Measurements from ENCODE around the gene FBXO45. TPM values are rescaled to one million over a fixed set of nuclear protein-coding genes. Genes with fewer than 3 reads are reported as not detected.

Gene FBXO45
- total RNA-seq, 4 donors from 2014 or later = 6.6 to 19.9 (median 12.9) TPM

DNA sequence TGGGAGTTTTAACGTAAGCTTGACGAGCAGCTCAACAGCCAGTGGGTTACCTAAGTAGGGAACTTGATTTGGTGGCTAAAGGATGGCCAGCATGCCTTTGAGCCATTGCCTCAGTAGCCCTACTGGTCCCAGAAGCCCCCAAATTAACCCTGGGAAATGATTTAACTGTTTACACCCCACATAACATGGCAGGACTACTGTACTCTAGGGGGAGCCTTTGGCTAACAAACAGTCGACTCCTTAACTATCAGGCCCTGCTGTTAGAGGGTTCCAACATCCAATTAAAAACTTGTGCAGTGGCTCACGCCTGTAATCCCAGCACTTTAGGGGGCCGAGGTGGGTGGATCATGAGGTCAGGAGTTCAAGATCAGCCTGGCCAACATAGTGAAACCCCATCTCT is 43.9 kb upstream of the FBXO45 start:
- Histone ChIP-seq H3K4me1 (peaks cover 5 to 21% (median 12%) of the 10 kb centered on the region in 3 donors), H3K27me3 (no peaks in the 10 kb centered on the region), H3K4me3 (no peak overlapping the region), H3K27ac (no peak overlapping the region), H3K9me3 (peaks cover 0 to 17% (median 14%) of the 10 kb centered on the region in 3 donors), H3K36me3 (no peaks in the 10 kb centered on the region)
- WGBS, 2 donors = 59 to 61% methylated on average over 4 to 5 of the region's 5 CpGs
- TF ChIP-seq, protein P1, sequence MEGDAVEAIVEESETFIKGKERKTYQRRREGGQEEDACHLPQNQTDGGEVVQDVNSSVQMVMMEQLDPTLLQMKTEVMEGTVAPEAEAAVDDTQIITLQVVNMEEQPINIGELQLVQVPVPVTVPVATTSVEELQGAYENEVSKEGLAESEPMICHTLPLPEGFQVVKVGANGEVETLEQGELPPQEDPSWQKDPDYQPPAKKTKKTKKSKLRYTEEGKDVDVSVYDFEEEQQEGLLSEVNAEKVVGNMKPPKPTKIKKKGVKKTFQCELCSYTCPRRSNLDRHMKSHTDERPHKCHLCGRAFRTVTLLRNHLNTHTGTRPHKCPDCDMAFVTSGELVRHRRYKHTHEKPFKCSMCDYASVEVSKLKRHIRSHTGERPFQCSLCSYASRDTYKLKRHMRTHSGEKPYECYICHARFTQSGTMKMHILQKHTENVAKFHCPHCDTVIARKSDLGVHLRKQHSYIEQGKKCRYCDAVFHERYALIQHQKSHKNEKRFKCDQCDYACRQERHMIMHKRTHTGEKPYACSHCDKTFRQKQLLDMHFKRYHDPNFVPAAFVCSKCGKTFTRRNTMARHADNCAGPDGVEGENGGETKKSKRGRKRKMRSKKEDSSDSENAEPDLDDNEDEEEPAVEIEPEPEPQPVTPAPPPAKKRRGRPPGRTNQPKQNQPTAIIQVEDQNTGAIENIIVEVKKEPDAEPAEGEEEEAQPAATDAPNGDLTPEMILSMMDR (IDR thresholded peaks at IDR 0.05) = peak in 1 of 6 experiments; percentile 45
- no peak for TF ChIP-seq POLR2A (IDR thresholded peaks at IDR 0.05)
- intact Hi-C loops (cut with DNase I) = no loop called here
- no peak for DNase-seq

DNA sequence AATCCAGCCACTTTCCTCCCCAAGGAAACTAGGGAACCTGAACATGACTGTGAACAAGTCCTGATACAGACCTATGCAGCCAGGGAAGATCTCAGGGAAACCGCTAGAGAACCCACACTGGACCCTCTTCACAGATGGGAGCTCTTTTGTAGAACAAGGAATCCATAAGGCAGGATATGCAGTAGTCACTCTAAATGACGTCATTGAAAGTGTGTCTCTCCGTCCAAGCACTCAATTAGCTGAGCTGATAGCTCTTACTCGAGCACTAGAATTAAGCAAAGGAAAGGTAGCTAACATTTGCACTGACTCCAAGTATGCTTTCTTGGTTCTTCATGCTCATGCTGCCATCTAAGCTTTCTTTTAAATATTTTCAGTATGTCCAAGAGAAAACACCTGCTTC is 43.3 kb upstream of the FBXO45 start:
- no peak for TF ChIP-seq POLR2A (IDR thresholded peaks at IDR 0.05)
- TF ChIP-seq, protein P1 (IDR thresholded peaks at IDR 0.05) = no peak
- DNase-seq = no peak
- Histone ChIP-seq H3K9me3 (peaks cover 0 to 11% (median 8%) of the 10 kb centered on the region in 3 donors), H3K4me3 (no peak overlapping the region), H3K27me3 (no peaks in the 10 kb centered on the region), H3K27ac (no peak overlapping the region), H3K36me3 (no peaks in the 10 kb centered on the region), H3K4me1 (peaks cover 5 to 21% (median 12%) of the 10 kb centered on the region in 3 donors)
- intact Hi-C loops (cut with DNase I) = no loop called here
- 88 to 92% methylated on average over 4 of the region's 4 CpGs for WGBS, 2 donors

DNA sequence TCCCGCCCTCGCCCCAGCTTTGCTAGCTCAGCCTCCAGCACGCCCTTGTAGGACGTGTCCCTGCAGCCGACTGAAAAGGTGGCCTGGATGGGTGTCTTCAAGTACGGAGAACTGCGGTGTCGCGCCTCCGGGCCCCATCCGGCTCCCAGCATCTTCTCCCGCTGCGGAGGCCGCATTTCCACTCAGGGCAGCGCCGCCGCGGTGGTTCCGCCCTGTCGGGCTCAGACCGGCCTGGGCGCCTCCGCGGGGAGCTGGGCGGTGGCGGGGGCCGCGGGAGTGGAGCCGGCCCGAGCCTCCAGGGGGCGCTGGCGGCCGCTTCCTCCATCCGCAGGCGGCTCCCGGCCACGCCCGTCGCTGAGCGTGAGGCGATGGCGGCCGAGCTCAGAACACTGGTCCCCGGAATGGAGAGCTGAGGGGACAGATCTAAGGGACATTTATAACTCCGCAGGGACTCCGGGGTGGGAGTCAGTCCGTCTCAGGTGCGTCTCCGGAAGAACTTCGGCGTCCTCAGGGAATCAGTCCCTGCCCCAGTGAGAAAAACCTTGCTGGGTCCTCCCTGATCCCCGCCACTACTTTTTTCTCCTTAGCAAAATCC is 39.7 kb upstream of the FBXO45 start:
- TF ChIP-seq, protein P1 (IDR thresholded peaks at IDR 0.05) = peak; percentile 78 to 94 (median 87)
- TF ChIP-seq POLR2A (IDR thresholded peaks at IDR 0.05) = no peak
- intact Hi-C loops (cut with DNase I) = no loop called here
- H3K36me3 ChIP-seq = no peaks in the 10 kb centered on the region
- peaks cover 5 to 21% (median 12%) of the 10 kb centered on the region in 3 donors for H3K4me1 ChIP-seq
- 25% methylated on average over 13 of the region's 52 CpGs; no CpG with 5 or more reads in 1 of the 2 donors for WGBS, 2 donors
- no peaks in the 10 kb centered on the region for H3K27me3 ChIP-seq
- no peak for DNase-seq
- peak overlapping the region; percentile 12 to 64 (median 46) for H3K4me3 ChIP-seq
- H3K9me3 ChIP-seq = no peaks in the 10 kb centered on the region
- peak overlapping the region; percentile 24 to 81 (median 67) for H3K27ac ChIP-seq

DNA sequence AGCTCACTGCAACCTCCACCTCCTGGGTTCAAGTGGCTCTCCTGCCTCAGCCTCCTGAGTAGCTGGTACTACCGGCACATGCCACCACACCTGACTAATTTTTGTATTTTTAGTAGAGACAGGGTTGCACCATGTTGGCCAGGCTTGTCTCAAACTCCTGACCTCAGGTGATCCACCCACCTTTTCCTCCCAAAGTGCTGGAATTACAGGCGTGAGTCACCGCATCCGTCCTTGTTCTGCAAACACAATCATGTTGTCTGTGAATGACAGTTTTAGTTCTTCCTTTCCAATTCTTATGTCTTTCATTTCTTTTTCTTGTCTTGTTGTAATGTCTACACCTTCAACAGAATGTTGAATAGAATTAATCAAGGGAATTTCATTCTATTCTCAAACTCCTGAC is 37.0 kb upstream of the FBXO45 start:
- Histone ChIP-seq H3K27ac (no peak overlapping the region), H3K9me3 (no peaks in the 10 kb centered on the region), H3K27me3 (no peaks in the 10 kb centered on the region), H3K4me1 (peaks cover 5 to 21% (median 12%) of the 10 kb centered on the region in 3 donors), H3K36me3 (no peaks in the 10 kb centered on the region), H3K4me3 (no peak overlapping the region)
- TF ChIP-seq POLR2A (IDR thresholded peaks at IDR 0.05) = no peak
- intact Hi-C loops (cut with DNase I) = no loop called here
- 30 to 41% methylated on average over 4 of the region's 4 CpGs for WGBS, 2 donors
- no peak for DNase-seq

DNA sequence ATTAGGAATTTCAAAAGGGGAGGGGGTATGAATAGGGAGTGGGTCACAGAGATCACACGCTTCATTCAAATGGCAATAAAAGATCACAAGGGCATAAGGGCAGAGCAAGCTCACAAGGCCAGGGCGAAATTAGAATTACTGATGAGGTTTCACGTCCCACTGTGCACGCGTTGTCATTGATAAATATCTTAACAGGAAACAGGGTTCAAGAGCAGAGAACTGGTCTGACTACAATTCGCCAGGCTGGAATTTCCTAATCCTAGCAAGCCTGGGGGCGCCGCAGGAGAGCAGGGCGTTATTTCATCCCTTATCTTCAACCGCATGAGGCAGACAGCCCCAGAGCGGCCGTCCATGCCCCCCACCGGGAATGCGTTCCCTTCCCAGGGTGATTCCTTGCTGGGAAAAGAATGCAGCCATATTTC is 35.2 kb upstream of the FBXO45 start:
- H3K4me1 ChIP-seq = peaks cover 7 to 23% (median 7%) of the 10 kb centered on the region in 3 donors
- no peak for TF ChIP-seq POLR2A (IDR thresholded peaks at IDR 0.05)
- TF ChIP-seq, protein P1 (IDR thresholded peaks at IDR 0.05) = no peak
- WGBS, 2 donors = 43 to 63% methylated on average over 13 to 14 of the region's 14 CpGs
- no peak overlapping the region for H3K27ac ChIP-seq
- intact Hi-C loops (cut with DNase I) = no loop called here
- no peak overlapping the region for H3K4me3 ChIP-seq
- H3K9me3 ChIP-seq = no peaks in the 10 kb centered on the region
- no peaks in the 10 kb centered on the region for H3K36me3 ChIP-seq
- DNase-seq = no peak
- no peaks in the 10 kb centered on the region for H3K27me3 ChIP-seq
